Osteoblast (primary cell): ENCODE results near the gene DLG2. TPM values are rescaled to one million over a fixed set of nuclear protein-coding genes. Genes with fewer than 3 reads are reported as not detected.
A peak's percentile ranks its signal among the peaks of the same experiment; 100 is the strongest.

Experiments
- DNase-seq: peaks from one replicate; pipeline ENCODE4 v3.0.0; 2011; ENCODE audit warnings: low spot score, mixed read lengths; ENCODE audit not compliant: insufficient read length; ENCODE audit errors: missing footprints
- H2AFZ ChIP-seq: 2 replicates; pipeline ENCODE4 v1.6.0; 2011; ENCODE audit warnings: mild to moderate bottlenecking, low read length
- H3K27ac ChIP-seq: 2 replicates; pipeline ENCODE4 v1.5.1; 2011; ENCODE audit warnings: mild to moderate bottlenecking, low read depth, low read length, moderate library complexity
- H3K27me3 ChIP-seq: 2 replicates; pipeline ENCODE4 v1.6.0; 2012; ENCODE audit warnings: mild to moderate bottlenecking, control low read depth, inconsistent platforms, low read length, moderate library complexity; ENCODE audit not compliant: insufficient read depth
- H3K36me3 ChIP-seq: 2 replicates; pipeline ENCODE4 v1.5.1; 2011; ENCODE audit warnings: mild to moderate bottlenecking, low read length, control low read depth, moderate library complexity; ENCODE audit not compliant: insufficient read depth
- H3K4me1 ChIP-seq: 2 replicates; pipeline ENCODE4 v1.5.1; 2011; ENCODE audit warnings: mild to moderate bottlenecking, low read length, control low read depth, moderate library complexity; ENCODE audit not compliant: insufficient read depth
- H3K4me2 ChIP-seq: 2 replicates; pipeline ENCODE4 v1.6.0; 2011; ENCODE audit warnings: mild to moderate bottlenecking, low read length; ENCODE audit not compliant: insufficient read depth
- H3K4me3 ChIP-seq: fragments of 200-600 bp; sonication (generic); 3 replicates; pipeline ENCODE4 v1.5.1; 2012; ENCODE audit warnings: mild to moderate bottlenecking, low read length, inconsistent platforms; ENCODE audit not compliant: insufficient read depth
- H3K79me2 ChIP-seq: 2 replicates; pipeline ENCODE4 v1.6.0; 2012; ENCODE audit warnings: mild to moderate bottlenecking, low read length, control low read depth, inconsistent platforms; ENCODE audit not compliant: insufficient read depth
- H3K9me3 ChIP-seq: 2 replicates; pipeline ENCODE4 v1.5.1; 2011; ENCODE audit warnings: low read depth, low read length, control low read depth
- H4K20me1 ChIP-seq: 2 replicates; pipeline ENCODE4 v1.6.0; 2012; ENCODE audit warnings: mild to moderate bottlenecking, low read length, control low read depth; ENCODE audit not compliant: insufficient read depth
- CTCF ChIP-seq: IDR thresholded peaks from 2 replicates; pipeline ENCODE4 v1.5.1; 2011; ENCODE audit warnings: mild to moderate bottlenecking, low read depth, low read length, moderate library complexity; ENCODE audit errors: extremely low read depth
- total RNA-seq: library from RNA; depleted of rRNA; stranded (reverse); fragments of >200 nt; gene quantifications from 2 replicates; pipeline ENCODE4 v1.2.3, GENCODE V29; 2012

The DLG2 gene
- total RNA-seq, 1 donor, result 3.3 TPM

GRCh38 chr11:85132851-85133585 lies 494.1 kb downstream of the DLG2 start:
- peak overlapping the region; percentile 32 for H3K4me2 ChIP-seq
- no peak overlapping the region for H3K27ac ChIP-seq
- no peaks in the 10 kb centered on the region for H4K20me1 ChIP-seq
- no peaks in the 10 kb centered on the region for H3K4me1 ChIP-seq
- H3K36me3 ChIP-seq, result no peaks in the 10 kb centered on the region
- no peak for TF ChIP-seq CTCF
- no peaks in the 10 kb centered on the region for H3K27me3 ChIP-seq
- H3K79me2 ChIP-seq, result no peaks in the 10 kb centered on the region
- H3K9me3 ChIP-seq, result no peaks in the 10 kb centered on the region
- H2AFZ ChIP-seq, result peak overlapping the region; percentile 29
- H3K4me3 ChIP-seq, result no peak overlapping the region
- DNase-seq, result no peak

DNA sequence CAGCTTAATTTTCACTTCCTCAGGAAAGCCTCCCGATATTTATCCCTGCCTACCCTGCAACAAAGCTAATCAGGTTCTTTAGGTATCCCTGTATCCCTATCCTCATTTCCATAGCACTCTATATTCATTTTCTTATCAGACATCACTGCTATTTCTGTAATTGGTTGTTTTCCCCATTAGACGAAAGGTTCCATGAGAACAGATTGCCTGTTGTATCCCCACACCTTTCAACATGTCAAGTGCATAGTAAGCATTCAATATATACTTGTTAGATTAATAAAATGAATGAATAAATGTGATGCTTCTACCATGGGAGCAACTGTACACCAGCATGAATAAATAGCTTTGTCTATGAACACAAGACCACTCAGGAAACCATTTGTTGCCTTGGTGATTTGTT lies 499.8 kb downstream of the DLG2 start:
- DNase-seq, result no peak
- H3K27ac ChIP-seq, result no peak overlapping the region
- H4K20me1 ChIP-seq, result no peaks in the 10 kb centered on the region
- no peak overlapping the region for H2AFZ ChIP-seq
- H3K4me1 ChIP-seq, result no peaks in the 10 kb centered on the region
- no peaks in the 10 kb centered on the region for H3K36me3 ChIP-seq
- no peak for TF ChIP-seq CTCF
- H3K9me3 ChIP-seq, result no peaks in the 10 kb centered on the region
- H3K4me3 ChIP-seq, result no peak overlapping the region
- no peaks in the 10 kb centered on the region for H3K79me2 ChIP-seq
- H3K27me3 ChIP-seq, result no peaks in the 10 kb centered on the region
- no peak overlapping the region for H3K4me2 ChIP-seq

DNA sequence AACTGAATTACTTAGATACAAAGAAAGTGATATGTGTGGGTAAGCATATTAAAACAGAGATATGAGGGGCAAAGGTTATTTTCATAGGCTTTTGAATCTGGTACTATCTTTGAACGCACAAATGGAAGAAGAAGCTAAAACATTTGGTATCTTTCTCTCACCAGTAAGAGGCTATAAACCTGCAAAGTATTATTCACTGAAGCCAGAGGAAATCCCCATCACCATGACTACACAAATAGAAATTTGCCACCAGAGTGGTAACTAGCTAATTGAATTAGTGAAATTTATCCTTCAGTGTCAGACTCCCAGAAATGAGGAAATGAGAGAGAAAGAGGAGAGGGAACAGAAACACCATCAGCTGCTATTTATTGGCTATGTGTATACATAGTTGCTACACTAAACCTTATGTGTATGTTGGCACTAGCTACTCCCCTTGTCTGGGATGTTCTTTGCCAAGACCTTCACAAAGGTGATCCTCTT lies 503.4 kb downstream of the DLG2 start:
- no peaks in the 10 kb centered on the region for H3K36me3 ChIP-seq
- H4K20me1 ChIP-seq, result no peaks in the 10 kb centered on the region
- DNase-seq, result peak; percentile 35
- no peak overlapping the region for H3K27ac ChIP-seq
- no peak overlapping the region for H3K4me3 ChIP-seq
- H3K27me3 ChIP-seq, result no peaks in the 10 kb centered on the region
- no peaks in the 10 kb centered on the region for H3K9me3 ChIP-seq
- H2AFZ ChIP-seq, result no peak overlapping the region
- TF ChIP-seq CTCF, result no peak
- no peak overlapping the region for H3K4me2 ChIP-seq
- H3K79me2 ChIP-seq, result no peaks in the 10 kb centered on the region
- H3K4me1 ChIP-seq, result no peaks in the 10 kb centered on the region

DNA sequence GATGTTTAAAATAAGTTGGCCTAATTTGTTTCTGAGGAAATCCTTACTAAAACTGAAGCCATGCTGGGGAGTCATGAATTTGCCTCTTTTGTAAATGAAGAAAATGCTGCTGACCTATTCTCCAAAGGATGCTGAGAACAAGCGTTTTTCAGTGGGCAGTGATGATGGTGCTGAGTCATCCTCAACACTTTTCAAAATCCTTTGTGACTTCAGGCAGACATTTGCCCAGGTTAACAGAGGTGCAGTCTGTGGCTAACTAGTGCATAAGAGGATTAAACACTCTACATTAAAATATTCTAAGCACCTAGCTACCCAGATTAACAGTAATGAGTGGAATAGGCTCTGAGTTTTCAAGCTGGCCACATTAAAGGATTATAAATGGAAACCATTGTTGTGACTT lies 509.0 kb downstream of the DLG2 start:
- no peaks in the 10 kb centered on the region for H3K4me1 ChIP-seq
- no peak overlapping the region for H3K27ac ChIP-seq
- no peaks in the 10 kb centered on the region for H3K9me3 ChIP-seq
- no peaks in the 10 kb centered on the region for H4K20me1 ChIP-seq
- H3K27me3 ChIP-seq, result no peaks in the 10 kb centered on the region
- H3K4me3 ChIP-seq, result no peak overlapping the region
- H3K36me3 ChIP-seq, result no peaks in the 10 kb centered on the region
- no peak overlapping the region for H2AFZ ChIP-seq
- no peak for TF ChIP-seq CTCF
- DNase-seq, result no peak
- no peaks in the 10 kb centered on the region for H3K79me2 ChIP-seq
- no peak overlapping the region for H3K4me2 ChIP-seq
